ENCODE results near the gene KIF22. TPM values are rescaled to one million over a fixed set of nuclear protein-coding genes. Genes with fewer than 3 reads are reported as not detected.

The KIF22 gene
- total and polyA plus RNA-seq, 9 of the 15 experiments (the other 6 are each of a cell fraction or from before 2014, with no cell fraction given), result 8.7 to 232 (median 131) TPM

DNA sequence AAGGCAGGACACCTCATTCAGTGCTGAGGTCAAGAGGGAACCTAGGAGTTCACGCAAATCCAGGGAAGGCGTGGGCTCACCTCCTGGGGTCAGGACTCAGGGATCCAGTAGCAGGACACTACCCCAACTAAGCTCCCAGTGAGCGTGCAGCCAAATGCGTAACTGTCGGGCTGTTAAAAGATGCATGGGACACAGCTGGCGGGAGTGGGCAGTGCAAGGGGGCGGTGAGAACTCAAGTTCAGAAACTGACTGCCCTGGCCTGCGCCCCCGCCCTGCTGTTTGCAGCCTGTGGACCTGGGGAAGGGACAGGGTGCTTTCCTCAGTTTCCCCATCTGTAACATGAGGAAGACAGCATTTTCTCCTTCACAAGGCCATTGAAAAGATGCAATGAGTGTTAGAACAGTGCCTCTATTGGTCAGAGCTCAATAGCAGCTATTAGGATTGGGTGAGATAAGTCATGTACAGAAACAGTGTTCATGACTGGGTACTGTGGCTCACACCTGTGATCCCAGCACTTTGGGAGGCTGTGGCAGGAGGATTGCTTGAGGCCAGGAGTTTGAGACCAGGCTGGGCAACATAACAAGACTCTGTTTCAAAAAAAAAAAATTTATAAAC, 52.3 kb downstream of the KIF22 start:
- FAIRE-seq (peak; percentile 82), ATAC-seq (peak; percentile 75), DNase-seq (ENCODE audit: extremely low read depth in 1 of 4, low spot score in 3 of 4) (no peak)
- ChIA-PET CTCF (ENCODE audit: low intra/inter-chr PET ratio) (no interaction called here), POLR2A (interaction anchor here (0.6 to 2.2 kb wide), 3 partner anchors 13 to 507 kb away, joined by 3 to 8 read pairs (median 6); partner anchors contain the start of gene PAGR1)
- Histone ChIP-seq H3K79me2 (ENCODE audit: control insufficient read depth, insufficient read depth, low read length) (no peaks in the 10 kb centered on the region), H3K27ac (ENCODE audit: extremely low read depth, low read depth, low read length) (no peak overlapping the region), H3K4me2 (ENCODE audit: insufficient read depth, low read length) (no peak overlapping the region), H3K36me3 (ENCODE audit: control insufficient read depth, insufficient read depth, low read length) (no peaks in the 10 kb centered on the region), H3K4me3 (no peak overlapping the region), H3K27me3 (ENCODE audit: control insufficient read depth in 2 of 2, insufficient read depth in 2 of 2, low read length in 2 of 2) (0 out of 5 replicates have a peak, but pooled peaks cover 0 to 4% of the 10 kb centered on the region in 2 experiments), H3K9me3 (replicated peaks; ENCODE audit: control insufficient read depth, insufficient read depth, low read depth, low read length) (no peaks in the 10 kb centered on the region), H3K9me1 (ENCODE audit: control insufficient read depth, insufficient read depth, low read length) (no peaks in the 10 kb centered on the region), H3K9ac (ENCODE audit: insufficient read depth in 1 of 2, low read depth in 2 of 2, low read length in 2 of 2) (no peak overlapping the region), H4K20me1 (replicated peaks; ENCODE audit: control insufficient read depth, insufficient read depth, low read length) (no peaks in the 10 kb centered on the region), H3K4me1 (replicated peaks in 1 of 2; ENCODE audit: control insufficient read depth in 2 of 2, insufficient read depth in 2 of 2, low read length in 2 of 2) (peaks cover 0 to 31% of the 10 kb centered on the region in 2 experiments; a peak in 2 of 5 replicates), H2AFZ (ENCODE audit: low read depth, low read length) (no peak overlapping the region)
- TF ChIP-seq NFE2 (IDR thresholded peaks at IDR 0.05; ENCODE audit: low read depth) (no peak), RAD21 (CRISPR knock-in tag; conservative IDR thresholded peaks at IDR 0.05 in 1 of 2, IDR thresholded peaks at IDR 0.05 in 1 of 2) (0 out of 4 replicates have a peak, but pooled peaks of 1 of the 2 experiments have one; percentile 6), FOXM1 (IDR thresholded peaks at IDR 0.05; ENCODE audit: low read depth) (peak; percentile 27; the same call in 1 of the 2 replicates), FOXM1 (CRISPR knock-in tag; IDR thresholded peaks at IDR 0.05; ENCODE audit: low read depth) (no peak)
- TF ChIP-seq, protein P1, sequence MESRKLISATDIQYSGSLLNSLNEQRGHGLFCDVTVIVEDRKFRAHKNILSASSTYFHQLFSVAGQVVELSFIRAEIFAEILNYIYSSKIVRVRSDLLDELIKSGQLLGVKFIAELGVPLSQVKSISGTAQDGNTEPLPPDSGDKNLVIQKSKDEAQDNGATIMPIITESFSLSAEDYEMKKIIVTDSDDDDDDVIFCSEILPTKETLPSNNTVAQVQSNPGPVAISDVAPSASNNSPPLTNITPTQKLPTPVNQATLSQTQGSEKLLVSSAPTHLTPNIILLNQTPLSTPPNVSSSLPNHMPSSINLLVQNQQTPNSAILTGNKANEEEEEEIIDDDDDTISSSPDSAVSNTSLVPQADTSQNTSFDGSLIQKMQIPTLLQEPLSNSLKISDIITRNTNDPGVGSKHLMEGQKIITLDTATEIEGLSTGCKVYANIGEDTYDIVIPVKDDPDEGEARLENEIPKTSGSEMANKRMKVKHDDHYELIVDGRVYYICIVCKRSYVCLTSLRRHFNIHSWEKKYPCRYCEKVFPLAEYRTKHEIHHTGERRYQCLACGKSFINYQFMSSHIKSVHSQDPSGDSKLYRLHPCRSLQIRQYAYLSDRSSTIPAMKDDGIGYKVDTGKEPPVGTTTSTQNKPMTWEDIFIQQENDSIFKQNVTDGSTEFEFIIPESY (CRISPR knock-in tag; IDR thresholded peaks at IDR 0.05), result peak; percentile 79
- TF ChIP-seq, protein P2, sequence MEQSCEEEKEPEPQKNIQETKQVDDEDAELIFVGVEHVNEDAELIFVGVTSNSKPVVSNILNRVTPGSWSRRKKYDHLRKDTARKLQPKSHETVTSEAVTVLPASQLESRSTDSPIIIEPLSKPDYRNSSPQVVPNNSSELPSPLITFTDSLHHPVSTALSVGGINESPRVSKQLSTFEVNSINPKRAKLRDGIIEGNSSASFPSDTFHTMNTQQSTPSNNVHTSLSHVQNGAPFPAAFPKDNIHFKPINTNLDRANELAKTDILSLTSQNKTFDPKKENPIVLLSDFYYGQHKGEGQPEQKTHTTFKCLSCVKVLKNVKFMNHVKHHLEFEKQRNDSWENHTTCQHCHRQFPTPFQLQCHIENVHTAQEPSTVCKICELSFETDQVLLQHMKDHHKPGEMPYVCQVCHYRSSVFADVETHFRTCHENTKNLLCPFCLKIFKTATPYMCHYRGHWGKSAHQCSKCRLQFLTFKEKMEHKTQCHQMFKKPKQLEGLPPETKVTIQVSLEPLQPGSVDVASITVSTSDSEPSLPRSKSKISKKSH (CRISPR knock-in tag; IDR thresholded peaks at IDR 0.05), result no peak
- TF ChIP-seq, protein P3, sequence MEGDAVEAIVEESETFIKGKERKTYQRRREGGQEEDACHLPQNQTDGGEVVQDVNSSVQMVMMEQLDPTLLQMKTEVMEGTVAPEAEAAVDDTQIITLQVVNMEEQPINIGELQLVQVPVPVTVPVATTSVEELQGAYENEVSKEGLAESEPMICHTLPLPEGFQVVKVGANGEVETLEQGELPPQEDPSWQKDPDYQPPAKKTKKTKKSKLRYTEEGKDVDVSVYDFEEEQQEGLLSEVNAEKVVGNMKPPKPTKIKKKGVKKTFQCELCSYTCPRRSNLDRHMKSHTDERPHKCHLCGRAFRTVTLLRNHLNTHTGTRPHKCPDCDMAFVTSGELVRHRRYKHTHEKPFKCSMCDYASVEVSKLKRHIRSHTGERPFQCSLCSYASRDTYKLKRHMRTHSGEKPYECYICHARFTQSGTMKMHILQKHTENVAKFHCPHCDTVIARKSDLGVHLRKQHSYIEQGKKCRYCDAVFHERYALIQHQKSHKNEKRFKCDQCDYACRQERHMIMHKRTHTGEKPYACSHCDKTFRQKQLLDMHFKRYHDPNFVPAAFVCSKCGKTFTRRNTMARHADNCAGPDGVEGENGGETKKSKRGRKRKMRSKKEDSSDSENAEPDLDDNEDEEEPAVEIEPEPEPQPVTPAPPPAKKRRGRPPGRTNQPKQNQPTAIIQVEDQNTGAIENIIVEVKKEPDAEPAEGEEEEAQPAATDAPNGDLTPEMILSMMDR (IDR thresholded peaks at IDR 0.05 in 2 of 3, conservative IDR thresholded peaks at IDR 0.05 in 1 of 3; ENCODE audit: insufficient read depth in 2 of 3, low read depth in 1 of 3, low read length in 3 of 3), result peak; percentile 10 to 43 (median 24); a peak in 5 of 6 replicates
- in situ Hi-C loops (cut with MboI), result no loop called here
- intact Hi-C loops (cut with micrococcal nuclease), result no loop called here
- no TSS peak for BruUV-seq (replicated peaks)
- WGBS (ENCODE audit: insufficient coverage, low coverage, missing lambda C conversion rate), result 33% methylated on average over 9 of the region's 9 CpGs

Measured in K562 (cell line).